ENCODE results near the gene PCDHB10.
"Not testable (repeated sequence)": the region's sequence is repeated elsewhere in the genome, so short reads cannot be mapped to it uniquely, and the experiment has no call there.

The PCDHB10 gene

GRCh38 chr5:141225421-141225820, 33.3 kb downstream of the PCDHB10 start:
- FAIRE-seq; DNase-seq (ENCODE audit: extremely low spot score, insufficient read length, low read depth): not testable (repeated sequence)

GRCh38 chr5:141234109-141234667, 42.0 kb downstream of the PCDHB10 start:
- FAIRE-seq = no peak
- DNase-seq (ENCODE audit: extremely low spot score, insufficient read length, low read depth) = no peak

DNA sequence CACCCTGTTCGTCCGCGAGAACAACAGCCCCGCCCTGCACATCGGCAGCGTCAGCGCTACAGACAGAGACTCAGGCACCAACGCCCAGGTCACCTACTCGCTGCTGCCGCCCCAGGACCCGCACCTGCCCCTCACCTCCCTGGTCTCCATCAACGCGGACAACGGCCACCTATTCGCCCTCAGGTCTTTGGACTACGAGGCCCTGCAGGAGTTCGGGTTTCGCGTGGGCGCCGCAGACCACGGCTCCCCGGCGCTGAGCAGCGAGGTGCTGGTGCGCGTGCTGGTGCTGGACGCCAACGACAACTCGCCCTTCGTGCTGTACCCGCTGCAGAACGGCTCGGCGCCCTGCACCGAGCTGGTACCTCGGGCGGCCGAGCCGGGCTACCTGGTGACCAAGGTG, 43.8 kb downstream of the PCDHB10 start:
- not testable (repeated sequence) for FAIRE-seq; DNase-seq (ENCODE audit: extremely low spot score, insufficient read length, low read depth)

DNA sequence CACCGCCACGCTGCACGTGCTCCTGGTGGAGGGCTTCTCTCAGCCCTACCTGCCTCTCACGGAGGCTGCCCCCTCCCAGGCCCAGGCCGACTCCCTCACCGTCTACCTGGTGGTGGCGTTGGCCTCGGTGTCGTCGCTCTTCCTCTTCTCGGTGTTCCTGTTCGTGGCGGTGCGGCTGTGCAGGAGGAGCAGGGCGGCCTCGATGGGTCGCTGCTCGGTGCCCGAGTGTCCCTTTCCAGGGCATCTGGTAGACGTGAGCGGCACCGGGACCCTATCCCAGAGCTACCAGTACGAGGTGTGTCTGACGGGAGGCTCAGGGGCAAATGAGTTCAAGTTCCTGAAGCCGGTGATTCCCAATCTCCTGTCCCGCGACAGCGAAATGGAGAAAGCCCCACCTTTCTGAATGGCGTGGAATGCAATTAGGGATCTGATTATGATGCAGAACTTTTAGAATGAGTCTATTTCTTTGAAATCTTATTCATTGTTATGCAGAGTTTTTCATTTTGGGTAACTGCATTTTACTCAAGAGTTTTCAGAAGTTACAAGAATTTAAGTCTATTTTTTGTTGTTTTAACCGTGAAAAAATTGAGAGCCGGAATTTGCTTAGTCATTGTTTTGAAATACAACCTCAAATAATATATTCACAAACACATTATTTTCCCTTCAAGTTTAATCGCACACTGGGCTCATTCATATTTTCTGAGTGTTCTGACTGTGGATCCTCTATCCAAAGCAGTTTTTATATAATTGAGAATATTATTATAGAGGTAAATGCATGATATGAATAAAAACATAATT, 44.6 kb downstream of the PCDHB10 start:
- DNase-seq (ENCODE audit: extremely low spot score, insufficient read length, low read depth) (no peak), FAIRE-seq (no peak)

GRCh38 chr5:141241496-141241895, 49.3 kb downstream of the PCDHB10 start:
- no peak for DNase-seq (ENCODE audit: extremely low spot score, insufficient read length, low read depth)
- no peak for FAIRE-seq
